ENCODE data around the gene PTGER2. TPM values are rescaled to one million over a fixed set of nuclear protein-coding genes. Genes with fewer than 3 reads are reported as not detected.

The PTGER2 gene, protein sequence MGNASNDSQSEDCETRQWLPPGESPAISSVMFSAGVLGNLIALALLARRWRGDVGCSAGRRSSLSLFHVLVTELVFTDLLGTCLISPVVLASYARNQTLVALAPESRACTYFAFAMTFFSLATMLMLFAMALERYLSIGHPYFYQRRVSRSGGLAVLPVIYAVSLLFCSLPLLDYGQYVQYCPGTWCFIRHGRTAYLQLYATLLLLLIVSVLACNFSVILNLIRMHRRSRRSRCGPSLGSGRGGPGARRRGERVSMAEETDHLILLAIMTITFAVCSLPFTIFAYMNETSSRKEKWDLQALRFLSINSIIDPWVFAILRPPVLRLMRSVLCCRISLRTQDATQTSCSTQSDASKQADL
- 1 to 10 TPM; 2.4 TPM for total RNA-seq

DNA sequence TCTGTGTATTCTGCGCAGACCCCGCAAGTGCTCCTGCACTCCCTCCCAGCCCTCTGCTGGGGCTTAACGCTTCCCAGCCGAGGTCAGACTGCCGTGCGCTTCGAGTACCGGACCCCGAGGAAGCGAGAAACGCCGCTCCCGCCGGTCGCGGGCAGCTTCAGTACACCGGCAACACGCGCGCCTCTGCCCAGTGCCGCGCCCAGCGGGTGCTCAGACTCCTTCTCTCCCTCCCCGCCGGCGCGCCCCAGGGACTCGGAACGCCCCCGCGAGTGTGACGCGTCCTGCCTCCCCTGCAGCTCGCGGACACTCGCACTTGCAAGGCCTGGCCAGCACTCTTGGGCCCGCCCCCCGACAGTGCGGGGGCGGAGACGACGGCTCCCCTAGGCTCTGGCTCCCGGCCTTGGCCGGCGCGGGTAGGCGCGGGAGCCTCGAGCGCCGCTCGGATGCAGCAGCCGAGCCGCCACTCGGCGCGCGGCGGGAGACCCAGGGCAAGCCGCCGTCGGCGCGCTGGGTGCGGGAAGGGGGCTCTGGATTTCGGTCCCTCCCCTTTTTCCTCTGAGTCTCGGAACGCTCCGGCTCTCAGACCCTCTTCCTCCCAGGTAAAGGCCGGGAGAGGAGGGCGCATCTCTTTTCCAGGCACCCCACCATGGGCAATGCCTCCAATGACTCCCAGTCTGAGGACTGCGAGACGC, at the start of gene PTGER2:
TSS of gene PTGER2 (plus strand) at position 410 of the 692 bp plus-strand sequence. CDS start at position 647, 237 bp downstream.
- intact Hi-C loops (cut with DNase I, micrococcal nuclease) = loop anchor here in 1 of 2 experiments (5.0 kb wide), 2 partner anchors 88 to 238 kb away; partner anchors contain the start of genes GPR137C and TXNDC16
- Mint-ChIP-seq H3K27me3 (peaks cover 53% of the 10 kb centered on the region), H3K36me3 (ENCODE audit: low read depth) (no peaks in the 10 kb centered on the region), H3K4me3 (peak within 1 kb of the TSS; percentile 87), H3K9me3 (ENCODE audit: low read depth) (no peaks in the 10 kb centered on the region), H3K27ac (peak within 1 kb of the TSS; percentile 80), H3K4me1 (peaks cover 50% of the 10 kb centered on the region)
- POLR2A ChIA-PET = interaction anchor here (0.6 to 0.9 kb wide), 2 partner anchors 9 to 28 kb away, joined by 3 read pairs; no protein-coding TSS in a partner anchor
- DNase-seq (peak; percentile 83), ATAC-seq (peak; percentile 62)
- CTCF ChIA-PET = interaction anchor here (1.4 kb wide), 2 partner anchors 14 to 36 kb away, joined by 4 to 5 read pairs; no protein-coding TSS in a partner anchor

DNA sequence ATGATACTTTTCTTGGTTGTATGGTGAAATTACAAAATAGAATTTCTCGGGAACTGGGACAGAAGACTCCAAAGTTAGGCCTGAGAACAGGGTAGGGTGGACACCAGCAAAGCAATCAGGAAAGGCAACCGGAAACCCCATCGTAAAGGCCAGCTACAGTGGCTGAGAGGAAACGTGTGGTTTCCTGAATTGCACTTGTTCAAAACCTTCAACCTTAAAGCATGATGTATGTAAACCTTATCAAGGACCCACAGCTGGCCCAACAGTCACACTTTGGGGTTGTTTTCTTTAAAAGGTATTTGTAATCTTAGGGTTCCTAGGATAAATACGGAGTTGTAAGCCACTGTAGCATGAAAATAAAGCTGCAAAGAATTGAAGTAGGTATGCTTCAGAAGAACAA, 48.9 kb upstream of the PTGER2 start:
- Mint-ChIP-seq H3K4me3 (no peak overlapping the region), H3K9me3 (ENCODE audit: low read depth) (no peaks in the 10 kb centered on the region), H3K36me3 (ENCODE audit: low read depth) (no peaks in the 10 kb centered on the region), H3K27ac (no peak overlapping the region), H3K27me3 (peaks cover 38% of the 10 kb centered on the region), H3K4me1 (peaks cover 20% of the 10 kb centered on the region)
- intact Hi-C loops (cut with DNase I, micrococcal nuclease) = loop anchor here in 1 of 2 experiments (10.0 kb wide), 1 partner anchor 200 kb away; the partner anchor contains the start of gene NID2
- DNase-seq (no peak), ATAC-seq (no peak)
- CTCF ChIA-PET = interaction anchor here (1.3 to 1.4 kb wide), 2 partner anchors 36 to 194 kb away, joined by 3 read pairs; no protein-coding TSS in a partner anchor
- POLR2A ChIA-PET = no interaction called here

DNA sequence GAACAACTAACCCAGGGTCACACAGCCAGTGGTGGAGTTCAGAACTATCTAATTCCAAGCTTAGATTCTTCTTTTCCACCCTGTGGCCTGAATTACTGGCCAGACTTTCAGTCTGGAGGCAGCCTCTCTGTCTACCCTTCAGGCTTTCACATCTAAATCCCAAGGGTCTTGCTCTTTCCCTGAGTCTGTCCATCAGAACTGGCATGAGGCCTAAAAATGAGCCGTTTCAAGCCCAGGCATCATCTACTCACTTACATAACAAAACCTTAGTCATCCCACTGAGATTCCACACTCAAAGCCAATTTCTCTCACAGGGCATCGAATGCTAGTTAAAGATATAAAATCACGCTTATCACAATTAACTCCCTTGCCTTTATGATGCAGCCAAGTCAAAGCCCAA, 47.9 kb upstream of the PTGER2 start:
- Mint-ChIP-seq H3K9me3 (ENCODE audit: low read depth) (no peaks in the 10 kb centered on the region), H3K4me3 (no peak overlapping the region), H3K27me3 (peaks cover 37% of the 10 kb centered on the region), H3K27ac (no peak overlapping the region), H3K36me3 (ENCODE audit: low read depth) (no peaks in the 10 kb centered on the region), H3K4me1 (peaks cover 20% of the 10 kb centered on the region)
- DNase-seq (no peak), ATAC-seq (no peak)
- ChIA-PET CTCF (no interaction called here), POLR2A (no interaction called here)
- intact Hi-C loops (cut with DNase I, micrococcal nuclease) = loop anchor here in 1 of 2 experiments (10.0 kb wide), 1 partner anchor 201 kb away; the partner anchor contains the start of gene NID2

DNA sequence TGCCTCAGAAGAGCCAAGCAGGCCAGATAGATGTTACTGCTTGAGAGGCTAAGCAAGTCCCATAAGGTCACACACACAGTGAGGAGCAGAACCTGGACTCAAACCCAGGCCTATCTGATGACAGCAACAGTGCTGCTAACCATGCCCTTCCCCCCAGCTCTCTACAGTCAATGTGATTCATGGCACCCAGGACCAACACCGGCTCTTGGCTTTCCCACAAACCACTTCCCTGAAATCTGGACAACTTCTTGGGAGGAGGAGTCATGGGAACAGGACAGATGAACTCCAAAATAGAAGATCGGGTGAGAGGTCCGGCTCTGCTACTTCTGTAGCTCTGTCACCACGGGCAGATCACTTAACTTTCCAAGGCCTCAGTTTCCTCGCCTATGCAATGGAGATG, 47.3 kb upstream of the PTGER2 start:
- no peaks in the 10 kb centered on the region for H3K9me3 Mint-ChIP-seq (ENCODE audit: low read depth)
- H3K4me1 Mint-ChIP-seq = peaks cover 20% of the 10 kb centered on the region
- H3K27ac Mint-ChIP-seq = no peak overlapping the region
- H3K36me3 Mint-ChIP-seq (ENCODE audit: low read depth) = no peaks in the 10 kb centered on the region
- DNase-seq = no peak
- ChIA-PET CTCF (no interaction called here), POLR2A (no interaction called here)
- intact Hi-C loops (cut with DNase I, micrococcal nuclease) = loop anchor here in 1 of 2 experiments (10.0 kb wide), 1 partner anchor 202 kb away; the partner anchor contains the start of gene NID2
- peaks cover 37% of the 10 kb centered on the region for H3K27me3 Mint-ChIP-seq
- no peak overlapping the region for H3K4me3 Mint-ChIP-seq
- ATAC-seq = no peak

DNA sequence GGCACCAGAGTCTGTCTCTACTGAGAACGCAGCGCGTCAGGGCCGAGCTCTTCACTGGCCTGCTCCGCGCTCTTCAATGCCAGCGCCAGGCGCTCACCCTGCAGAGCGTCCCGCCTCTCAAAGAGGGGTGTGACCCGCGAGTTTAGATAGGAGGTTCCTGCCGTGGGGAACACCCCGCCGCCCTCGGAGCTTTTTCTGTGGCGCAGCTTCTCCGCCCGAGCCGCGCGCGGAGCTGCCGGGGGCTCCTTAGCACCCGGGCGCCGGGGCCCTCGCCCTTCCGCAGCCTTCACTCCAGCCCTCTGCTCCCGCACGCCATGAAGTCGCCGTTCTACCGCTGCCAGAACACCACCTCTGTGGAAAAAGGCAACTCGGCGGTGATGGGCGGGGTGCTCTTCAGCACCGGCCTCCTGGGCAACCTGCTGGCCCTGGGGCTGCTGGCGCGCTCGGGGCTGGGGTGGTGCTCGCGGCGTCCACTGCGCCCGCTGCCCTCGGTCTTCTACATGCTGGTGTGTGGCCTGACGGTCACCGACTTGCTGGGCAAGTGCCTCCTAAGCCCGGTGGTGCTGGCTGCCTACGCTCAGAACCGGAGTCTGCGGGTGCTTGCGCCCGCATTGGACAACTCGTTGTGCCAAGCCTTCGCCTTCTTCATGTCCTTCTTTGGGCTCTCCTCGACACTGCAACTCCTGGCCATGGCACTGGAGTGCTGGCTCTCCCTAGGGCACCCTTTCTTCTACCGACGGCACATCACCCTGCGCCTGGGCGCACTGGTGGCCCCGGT, 46.4 kb upstream of the PTGER2 start, which contains the start of gene PTGDR:
TSS of gene PTGDR (plus strand) at position 198 of the 778 bp plus-strand sequence. CDS start at position 315, 117 bp downstream.
- H3K4me3 Mint-ChIP-seq = peak within 1 kb of the TSS; percentile 70
- no peaks in the 10 kb centered on the region for H3K9me3 Mint-ChIP-seq (ENCODE audit: low read depth)
- no peak within 1 kb of the TSS for H3K27ac Mint-ChIP-seq
- peaks cover 20% of the 10 kb centered on the region for H3K4me1 Mint-ChIP-seq
- ChIA-PET POLR2A (no interaction called here), CTCF (interaction anchor here (0.7 kb wide), 1 partner anchor 285 kb away, joined by 3 read pairs; the partner anchor contains the start of gene GPR137C)
- ATAC-seq (peak; percentile 74), DNase-seq (peak; percentile 44)
- intact Hi-C loops (cut with DNase I, micrococcal nuclease) = loop anchor here in 1 of 2 experiments (10.0 kb wide), 1 partner anchor 203 kb away; the partner anchor contains the start of gene NID2
- H3K27me3 Mint-ChIP-seq = peaks cover 41% of the 10 kb centered on the region
- H3K36me3 Mint-ChIP-seq (ENCODE audit: low read depth) = no peaks in the 10 kb centered on the region

DNA sequence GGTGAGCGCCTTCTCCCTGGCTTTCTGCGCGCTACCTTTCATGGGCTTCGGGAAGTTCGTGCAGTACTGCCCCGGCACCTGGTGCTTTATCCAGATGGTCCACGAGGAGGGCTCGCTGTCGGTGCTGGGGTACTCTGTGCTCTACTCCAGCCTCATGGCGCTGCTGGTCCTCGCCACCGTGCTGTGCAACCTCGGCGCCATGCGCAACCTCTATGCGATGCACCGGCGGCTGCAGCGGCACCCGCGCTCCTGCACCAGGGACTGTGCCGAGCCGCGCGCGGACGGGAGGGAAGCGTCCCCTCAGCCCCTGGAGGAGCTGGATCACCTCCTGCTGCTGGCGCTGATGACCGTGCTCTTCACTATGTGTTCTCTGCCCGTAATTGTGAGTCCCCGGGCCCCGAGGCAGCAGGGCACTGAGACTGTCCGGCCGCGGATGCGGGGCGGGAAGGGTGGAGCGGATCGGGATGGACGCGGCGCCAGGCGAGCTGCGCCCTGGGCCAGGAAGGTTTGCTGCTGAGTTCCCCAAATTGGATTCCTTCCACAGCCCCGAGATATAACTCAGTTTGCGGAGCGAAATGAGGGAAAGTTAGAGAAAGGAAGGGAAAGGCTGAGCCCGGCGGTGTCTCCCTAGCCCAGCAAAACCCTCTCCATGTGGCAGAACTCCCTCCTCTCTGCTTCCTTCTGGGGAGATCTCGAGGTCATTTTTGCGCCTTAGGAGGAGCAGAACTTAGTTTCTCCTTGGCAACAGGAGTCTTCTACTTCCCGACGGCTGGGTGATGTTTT, 45.6 kb upstream of the PTGER2 start:
- POLR2A ChIA-PET = no interaction called here
- peaks cover 43% of the 10 kb centered on the region for H3K27me3 Mint-ChIP-seq
- ATAC-seq (peak; percentile 42), DNase-seq (peak; percentile 48)
- H3K4me3 Mint-ChIP-seq = peak overlapping the region; percentile 70
- intact Hi-C loops (cut with DNase I, micrococcal nuclease) = loop anchor here in 1 of 2 experiments (10.0 kb wide), 1 partner anchor 204 kb away; the partner anchor contains the start of gene NID2
- no peak overlapping the region for H3K27ac Mint-ChIP-seq
- H3K4me1 Mint-ChIP-seq = peaks cover 20% of the 10 kb centered on the region
- no peaks in the 10 kb centered on the region for H3K9me3 Mint-ChIP-seq (ENCODE audit: low read depth)
- CTCF ChIA-PET = no interaction called here
- no peaks in the 10 kb centered on the region for H3K36me3 Mint-ChIP-seq (ENCODE audit: low read depth)

DNA sequence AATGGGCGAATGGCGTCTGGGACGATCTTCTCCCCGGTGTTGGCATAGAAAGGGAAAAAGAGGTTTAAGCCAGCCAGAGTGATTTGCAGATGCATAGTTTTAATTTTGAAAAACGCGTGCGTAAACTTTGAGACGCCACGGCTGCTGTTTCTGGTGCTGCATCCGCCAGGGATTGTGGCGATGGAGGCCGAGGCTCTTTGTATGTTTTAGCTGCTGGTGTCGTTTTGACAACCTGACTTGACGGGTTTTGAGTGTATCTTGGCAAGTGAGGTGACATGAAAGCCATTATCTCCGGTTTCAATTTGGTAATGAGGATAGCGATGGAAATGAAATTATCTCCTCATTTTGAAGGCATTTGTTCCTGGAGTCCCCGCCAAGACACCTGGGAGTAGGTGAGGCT, 45.0 kb upstream of the PTGER2 start:
- peaks cover 20% of the 10 kb centered on the region for H3K4me1 Mint-ChIP-seq
- no peak overlapping the region for H3K27ac Mint-ChIP-seq
- H3K9me3 Mint-ChIP-seq (ENCODE audit: low read depth) = no peaks in the 10 kb centered on the region
- POLR2A ChIA-PET = no interaction called here
- H3K36me3 Mint-ChIP-seq (ENCODE audit: low read depth) = no peaks in the 10 kb centered on the region
- DNase-seq (no peak), ATAC-seq (no peak)
- H3K4me3 Mint-ChIP-seq = peak overlapping the region; percentile 70
- intact Hi-C loops (cut with DNase I, micrococcal nuclease) = loop anchor here in 1 of 2 experiments (10.0 kb wide), 1 partner anchor 204 kb away; the partner anchor contains the start of gene NID2
- H3K27me3 Mint-ChIP-seq = peaks cover 46% of the 10 kb centered on the region
- CTCF ChIA-PET = no interaction called here

DNA sequence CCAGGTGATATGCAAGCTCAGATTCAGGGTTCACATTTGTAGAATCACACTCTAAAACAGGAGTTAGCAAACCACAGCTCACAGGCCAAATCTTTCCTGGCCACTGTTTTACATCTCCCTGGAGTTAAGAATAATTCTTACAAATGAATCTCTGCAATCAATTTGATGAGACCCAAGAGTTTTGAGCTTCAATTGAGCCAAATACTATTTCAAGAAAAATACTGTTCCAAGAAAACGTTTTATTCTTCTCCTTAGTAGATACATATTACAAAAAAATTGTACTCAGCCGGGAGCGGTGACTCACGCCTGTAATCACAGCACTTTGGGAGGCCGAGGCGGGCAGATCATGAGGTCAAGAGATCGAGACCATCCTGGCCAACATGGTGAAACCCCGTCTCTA, 44.1 kb upstream of the PTGER2 start:
- DNase-seq = no peak
- ChIA-PET CTCF (interaction anchor here (1.5 kb wide), 1 partner anchor 274 kb away, joined by 6 read pairs; no protein-coding TSS in a partner anchor), POLR2A (no interaction called here)
- no peaks in the 10 kb centered on the region for H3K9me3 Mint-ChIP-seq (ENCODE audit: low read depth)
- intact Hi-C loops (cut with DNase I, micrococcal nuclease) = loop anchor here (5.0 to 10.0 kb wide), 2 partner anchors 205 to 273 kb away; partner anchors contain the start of gene NID2 (in 1 of the 2)
- ATAC-seq = no peak
- no peak overlapping the region for H3K4me3 Mint-ChIP-seq
- H3K36me3 Mint-ChIP-seq (ENCODE audit: low read depth) = no peaks in the 10 kb centered on the region
- H3K27ac Mint-ChIP-seq = no peak overlapping the region
- peaks cover 20% of the 10 kb centered on the region for H3K4me1 Mint-ChIP-seq
- peaks cover 46% of the 10 kb centered on the region for H3K27me3 Mint-ChIP-seq

DNA sequence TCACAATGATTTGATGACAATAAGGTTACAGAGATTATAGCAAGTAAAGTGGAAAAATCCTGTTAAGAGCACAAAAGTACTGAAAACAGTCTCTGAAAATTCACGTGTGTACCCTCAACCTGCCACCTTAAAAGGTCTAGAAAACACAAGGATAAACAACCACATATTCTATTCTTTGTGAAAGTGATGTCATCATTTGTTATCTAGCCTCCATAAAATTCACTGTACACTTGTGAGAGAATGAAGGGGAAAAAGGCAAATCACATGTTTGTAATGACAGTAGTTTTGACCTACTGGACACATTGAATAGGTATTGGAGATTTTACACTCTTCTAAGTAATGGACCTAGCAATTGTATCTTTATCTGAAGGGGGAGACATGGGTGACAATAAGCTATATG, 42.6 kb upstream of the PTGER2 start:
- ChIA-PET POLR2A (no interaction called here), CTCF (no interaction called here)
- Mint-ChIP-seq H3K36me3 (ENCODE audit: low read depth) (no peaks in the 10 kb centered on the region), H3K27ac (no peak overlapping the region), H3K4me1 (peaks cover 18% of the 10 kb centered on the region), H3K27me3 (peaks cover 38% of the 10 kb centered on the region), H3K4me3 (no peak overlapping the region), H3K9me3 (ENCODE audit: low read depth) (no peaks in the 10 kb centered on the region)
- ATAC-seq = no peak
- intact Hi-C loops (cut with DNase I, micrococcal nuclease) = loop anchor here in 1 of 2 experiments (5.0 kb wide), 1 partner anchor 274 kb away; no protein-coding TSS in a partner anchor
- DNase-seq = no peak

DNA sequence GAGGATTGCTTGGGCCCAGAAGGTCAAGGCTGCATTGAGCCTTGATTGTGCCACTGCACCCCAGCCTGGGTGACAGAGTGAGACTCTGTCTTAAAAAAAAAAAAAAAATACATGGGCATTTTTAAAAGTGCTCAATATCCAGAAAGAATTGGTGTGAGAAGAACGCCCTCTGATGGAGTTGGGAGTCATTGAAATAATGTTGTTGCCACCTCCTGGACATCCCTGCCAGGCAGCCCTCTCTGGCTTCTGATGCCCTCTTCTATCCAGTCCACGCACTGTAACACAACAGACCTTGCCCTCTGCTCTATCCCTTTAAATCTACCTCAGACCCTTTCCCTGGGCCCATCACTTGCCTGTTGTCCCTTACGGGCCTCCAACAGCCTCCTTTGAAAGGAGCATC, 41.7 kb upstream of the PTGER2 start:
- CTCF ChIA-PET = interaction anchor here (0.8 to 1.0 kb wide), 2 partner anchors 52 to 203 kb away, joined by 3 read pairs; partner anchors contain the start of gene NID2
- POLR2A ChIA-PET = interaction anchor here (0.7 kb wide), 1 partner anchor 177 kb away, joined by 3 read pairs; no protein-coding TSS in a partner anchor
- ATAC-seq (peak; percentile 27), DNase-seq (peak; percentile 37)
- no peaks in the 10 kb centered on the region for H3K36me3 Mint-ChIP-seq (ENCODE audit: low read depth)
- H3K9me3 Mint-ChIP-seq (ENCODE audit: low read depth) = no peaks in the 10 kb centered on the region
- H3K4me1 Mint-ChIP-seq = peaks cover 18% of the 10 kb centered on the region
- H3K4me3 Mint-ChIP-seq = no peak overlapping the region
- peaks cover 30% of the 10 kb centered on the region for H3K27me3 Mint-ChIP-seq
- intact Hi-C loops (cut with DNase I, micrococcal nuclease) = loop anchor here (1.0 to 5.0 kb wide), 3 partner anchors 229 to 276 kb away; no protein-coding TSS in a partner anchor
- no peak overlapping the region for H3K27ac Mint-ChIP-seq
